HEK293 (cell line): ENCODE measurements around the gene PDE4D.

ENCODE experiments used
- CTCF ChIA-PET: fragments of 350-600 bp; formaldehyde crosslinking; extraction: SDS; loops from one replicate; lab custom pipeline; 2021; ENCODE audit warnings: antibody characterized with exemption; lab: Yijun Ruan, JAX
- POLR2A ChIA-PET: fragments of 300-600 bp; formaldehyde crosslinking; extraction: SDS; loops from one replicate; lab custom pipeline; 2020; ENCODE audit warnings: antibody characterized with exemption, inconsistent platforms; lab: Yijun Ruan, JAX
- H3K27ac ChIP-seq: fragments of 200-500 bp; sonication (Bioruptor generic); 2 replicates; pipeline ENCODE4 v1.5.1; 2014; ENCODE audit warnings: low read depth, low read length, control low read depth, inconsistent platforms; ENCODE audit errors: extremely low read depth
- H3K36me3 ChIP-seq, 2 experiments: fragments of 200-500 bp in 1 of 2; sonication (Bioruptor generic) in 1 of 2; 1 replicate in 1 of 2; 2 replicates in 1 of 2; pipeline ENCODE4 v1.5.1; 2014 to 2017; ENCODE audit warnings: inconsistent platforms in 2 of 2, low read length in 2 of 2; ENCODE audit not compliant: control insufficient read depth in 2 of 2, insufficient read depth in 1 of 2
- H3K4me1 ChIP-seq: fragments of 200-500 bp; sonication (Bioruptor generic); 2 replicates; pipeline ENCODE4 v1.5.1; 2014; ENCODE audit warnings: mild to moderate bottlenecking, low read length, inconsistent platforms; ENCODE audit not compliant: control insufficient read depth, insufficient read depth
- H3K4me3 ChIP-seq: 2 replicates; pipeline ENCODE4 v1.5.1; 2011; ENCODE audit warnings: low read depth, mild to moderate bottlenecking, control low read depth, low read length, moderate library complexity
- H3K9me3 ChIP-seq: fragments of 200-500 bp; sonication (Bioruptor generic); 2 replicates; pipeline ENCODE4 v1.5.1; 2014; ENCODE audit warnings: low read depth, low read length, inconsistent platforms; ENCODE audit not compliant: control insufficient read depth, insufficient read depth
- SP2 ChIP-seq: fragments of 450-650 bp; formaldehyde crosslinking; IDR thresholded peaks from 2 replicates; pipeline ENCODE4 v1.5.1; 2016; ENCODE audit warnings: missing biosample characterization, missing genetic modification characterization
- ZBTB7A ChIP-seq: fragments of 450-650 bp; formaldehyde crosslinking; IDR thresholded peaks from 2 replicates; pipeline ENCODE4 v1.5.1; 2016; ENCODE audit warnings: low read depth, missing biosample characterization, missing genetic modification characterization
- ZNF121 ChIP-seq: fragments of 450-650 bp; formaldehyde crosslinking; IDR thresholded peaks from 2 replicates; pipeline ENCODE4 v1.5.1; 2016; ENCODE audit warnings: missing biosample characterization, missing genetic modification characterization
- ZNF133 ChIP-seq: fragments of 450-650 bp; formaldehyde crosslinking; IDR thresholded peaks from 2 replicates; pipeline ENCODE4 v1.5.1; 2016; ENCODE audit warnings: missing biosample characterization, missing genetic modification characterization
- ZNF138 ChIP-seq: fragments of 450-650 bp; formaldehyde crosslinking; IDR thresholded peaks from 2 replicates; pipeline ENCODE4 v1.5.1; 2016; ENCODE audit warnings: missing biosample characterization, missing genetic modification characterization, borderline replicate concordance
- ZNF169 ChIP-seq: fragments of 450-650 bp; formaldehyde crosslinking; IDR thresholded peaks from 2 replicates; pipeline ENCODE4 v1.5.1; 2016; ENCODE audit warnings: missing biosample characterization, missing genetic modification characterization
- ZNF174 ChIP-seq: fragments of 450-650 bp; formaldehyde crosslinking; IDR thresholded peaks from 2 replicates; pipeline ENCODE4 v1.5.0; 2017; ENCODE audit warnings: missing biosample characterization, mild to moderate bottlenecking, missing genetic modification characterization
- ZNF184 ChIP-seq: fragments of 450-650 bp; IDR thresholded peaks from 2 replicates; pipeline ENCODE4 v1.5.1; 2018; ENCODE audit warnings: missing biosample characterization, mild to moderate bottlenecking, missing genetic modification characterization
- ZNF416 ChIP-seq: fragments of 450-650 bp; formaldehyde crosslinking; IDR thresholded peaks from 2 replicates; pipeline ENCODE4 v1.5.1; 2016; ENCODE audit warnings: missing biosample characterization, missing genetic modification characterization
- ZNF510 ChIP-seq: fragments of 450-650 bp; formaldehyde crosslinking; IDR thresholded peaks from 2 replicates; pipeline ENCODE4 v1.5.1; 2018; ENCODE audit warnings: mild to moderate bottlenecking, missing genetic modification characterization, missing biosample characterization; ENCODE audit not compliant: insufficient replicate concordance
- ZNF513 ChIP-seq: fragments of 450-650 bp; IDR thresholded peaks from 2 replicates; pipeline ENCODE4 v1.5.1; 2018; ENCODE audit warnings: missing biosample characterization, missing genetic modification characterization
- ZNF558 ChIP-seq: fragments of 450-650 bp; formaldehyde crosslinking; IDR thresholded peaks from 2 replicates; pipeline ENCODE4 v1.5.1; 2016; ENCODE audit warnings: missing biosample characterization, missing genetic modification characterization
- ZNF639 ChIP-seq: fragments of 450-650 bp; formaldehyde crosslinking; IDR thresholded peaks from 2 replicates; pipeline ENCODE4 v1.5.1; 2016; ENCODE audit warnings: missing biosample characterization, missing genetic modification characterization
- ZNF670 ChIP-seq: fragments of 450-650 bp; formaldehyde crosslinking; IDR thresholded peaks from 2 replicates; pipeline ENCODE4 v1.5.1; 2016; ENCODE audit warnings: missing biosample characterization, missing genetic modification characterization, low read depth
- TF ChIP-seq, protein P1 (sequence below): fragments of 450-650 bp; formaldehyde crosslinking; optimal IDR thresholded peaks from 2 replicates; pipeline ENCODE3; 2016; ENCODE audit warnings: missing biosample characterization, mild to moderate bottlenecking, missing genetic modification characterization

The PDE4D gene

GRCh38 chr5:59268756-59269415 lies 624.6 kb downstream of the PDE4D start:
- H3K36me3 ChIP-seq, result no peaks in the 10 kb centered on the region
- POLR2A ChIA-PET, result no interaction called here
- TF ChIP-seq ZNF416, result no peak
- no peak for TF ChIP-seq ZNF133
- no peak for TF ChIP-seq ZNF510 (tag by site-specific recombination)
- no peak for TF ChIP-seq ZNF121 (tag by site-specific recombination)
- no peak for TF ChIP-seq ZNF639 (tag by site-specific recombination)
- TF ChIP-seq, protein P1, sequence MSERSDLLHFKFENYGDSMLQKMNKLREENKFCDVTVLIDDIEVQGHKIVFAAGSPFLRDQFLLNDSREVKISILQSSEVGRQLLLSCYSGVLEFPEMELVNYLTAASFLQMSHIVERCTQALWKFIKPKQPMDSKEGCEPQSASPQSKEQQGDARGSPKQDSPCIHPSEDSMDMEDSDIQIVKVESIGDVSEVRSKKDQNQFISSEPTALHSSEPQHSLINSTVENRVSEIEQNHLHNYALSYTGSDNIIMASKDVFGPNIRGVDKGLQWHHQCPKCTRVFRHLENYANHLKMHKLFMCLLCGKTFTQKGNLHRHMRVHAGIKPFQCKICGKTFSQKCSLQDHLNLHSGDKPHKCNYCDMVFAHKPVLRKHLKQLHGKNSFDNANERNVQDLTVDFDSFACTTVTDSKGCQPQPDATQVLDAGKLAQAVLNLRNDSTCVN (tag by site-specific recombination), result no peak
- TF ChIP-seq ZNF174 (tag by site-specific recombination), result no peak
- no peak for TF ChIP-seq SP2 (tag by site-specific recombination)
- no peak overlapping the region for H3K4me3 ChIP-seq
- H3K4me1 ChIP-seq, result peaks cover 16% of the 10 kb centered on the region
- CTCF ChIA-PET, result interaction anchor here (0.7 to 2.0 kb wide), 3 partner anchors 9 to 89 kb away, joined by 3 to 5 read pairs (median 3); no protein-coding TSS in a partner anchor
- H3K27ac ChIP-seq, result no peak overlapping the region
- no peaks in the 10 kb centered on the region for H3K9me3 ChIP-seq

DNA sequence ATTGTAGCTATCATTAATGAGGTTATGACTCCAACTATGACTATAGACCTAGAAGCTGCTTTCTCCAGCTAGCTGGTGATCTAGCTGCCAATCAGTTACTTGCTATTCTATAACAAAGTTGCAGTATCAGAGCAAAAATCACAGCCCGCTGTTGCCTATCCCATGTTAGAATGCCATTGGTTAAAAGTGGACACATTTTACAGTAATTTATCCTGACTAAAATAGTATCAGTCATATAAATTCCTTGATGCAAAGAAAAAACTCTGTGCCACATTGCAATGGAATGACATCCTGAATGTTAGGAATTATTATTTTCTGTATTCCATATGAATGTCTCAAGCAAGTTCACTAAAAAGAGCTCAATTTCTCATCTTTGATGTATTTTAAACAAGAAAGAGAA lies 626.5 kb downstream of the PDE4D start:
- no peaks in the 10 kb centered on the region for H3K36me3 ChIP-seq
- no peak overlapping the region for H3K4me3 ChIP-seq
- TF ChIP-seq ZNF558 (tag by site-specific recombination), result no peak
- no peak for TF ChIP-seq ZNF169
- TF ChIP-seq ZNF138 (tag by site-specific recombination), result no peak
- TF ChIP-seq ZNF184 (tag by site-specific recombination), result no peak
- TF ChIP-seq ZBTB7A (tag by site-specific recombination), result no peak
- POLR2A ChIA-PET, result no interaction called here
- H3K9me3 ChIP-seq, result no peaks in the 10 kb centered on the region
- H3K4me1 ChIP-seq, result peaks cover 13% of the 10 kb centered on the region
- no peak overlapping the region for H3K27ac ChIP-seq
- CTCF ChIA-PET, result interaction anchor here (0.9 to 2.1 kb wide), 4 partner anchors 17 to 101 kb away, joined by 3 to 7 read pairs (median 4); no protein-coding TSS in a partner anchor

DNA sequence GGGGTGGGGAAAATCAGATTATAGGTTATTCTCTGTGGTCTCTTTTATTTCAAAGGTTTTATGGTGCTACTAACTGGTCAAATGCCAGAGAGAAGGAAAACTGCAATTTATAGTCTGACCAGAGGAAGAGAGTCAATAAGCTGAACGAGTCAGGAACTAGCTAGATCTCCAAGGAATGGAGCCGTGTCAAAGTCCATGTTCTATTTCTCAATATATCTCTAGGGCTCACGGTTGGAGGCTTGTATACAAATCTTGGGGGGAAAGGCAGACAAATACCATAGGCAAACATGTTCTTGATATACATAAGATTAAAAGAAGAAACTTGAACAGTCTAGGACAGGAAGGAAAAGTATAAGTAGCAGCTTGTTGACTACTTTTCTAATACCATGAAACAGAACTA lies 627.1 kb downstream of the PDE4D start:
- TF ChIP-seq ZNF513 (tag by site-specific recombination) (no peak), ZNF670 (tag by site-specific recombination) (no peak)
- POLR2A ChIA-PET, result no interaction called here
- H3K4me3 ChIP-seq, result no peak overlapping the region
- no peak overlapping the region for H3K27ac ChIP-seq
- CTCF ChIA-PET, result interaction anchor here (0.6 to 2.1 kb wide), 6 partner anchors 16 to 970 kb away, joined by 3 to 7 read pairs (median 3); no protein-coding TSS in a partner anchor
- H3K9me3 ChIP-seq, result no peaks in the 10 kb centered on the region
- peaks cover 13% of the 10 kb centered on the region for H3K4me1 ChIP-seq
- no peaks in the 10 kb centered on the region for H3K36me3 ChIP-seq
